NCI-H69 (cell line): Measurements from ENCODE around the gene METAP1D.
A peak's percentile ranks its signal among the peaks of the same experiment; 100 is the strongest.

Source experiments
- DNase-seq: peaks from one replicate; lab custom pipeline; 2025; lab: John Stamatoyannopoulos, UW

Gene METAP1D

DNA sequence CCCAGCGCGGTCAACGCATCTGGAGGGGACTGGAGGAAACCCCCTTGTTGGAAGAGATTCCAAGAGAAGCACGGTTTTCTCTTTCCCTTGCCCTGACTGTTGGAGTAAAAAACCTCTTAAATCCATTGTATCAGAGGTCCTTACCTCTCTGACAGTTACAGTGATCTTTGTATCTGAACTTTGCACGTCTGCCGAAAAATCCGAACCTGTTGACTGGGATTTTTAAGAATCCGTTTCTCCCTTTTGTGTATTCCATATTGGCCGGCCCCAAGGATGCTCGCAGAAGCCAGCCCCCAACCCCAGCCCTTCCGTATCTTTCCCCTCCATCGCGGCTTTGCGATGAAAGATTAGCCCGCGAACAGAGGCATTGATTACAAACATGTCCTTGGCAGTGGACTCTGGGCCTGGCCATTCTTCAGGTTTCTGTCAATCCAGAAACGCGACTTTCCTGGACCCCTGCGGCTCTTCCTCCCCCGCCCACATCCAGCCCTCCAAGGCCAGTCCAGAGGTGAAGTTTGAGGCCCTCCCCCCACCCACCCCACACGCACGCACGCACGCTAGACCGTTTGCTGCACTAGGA lies 81.0 kb downstream of the METAP1D start:
- DNase-seq = peak; percentile 44

DNA sequence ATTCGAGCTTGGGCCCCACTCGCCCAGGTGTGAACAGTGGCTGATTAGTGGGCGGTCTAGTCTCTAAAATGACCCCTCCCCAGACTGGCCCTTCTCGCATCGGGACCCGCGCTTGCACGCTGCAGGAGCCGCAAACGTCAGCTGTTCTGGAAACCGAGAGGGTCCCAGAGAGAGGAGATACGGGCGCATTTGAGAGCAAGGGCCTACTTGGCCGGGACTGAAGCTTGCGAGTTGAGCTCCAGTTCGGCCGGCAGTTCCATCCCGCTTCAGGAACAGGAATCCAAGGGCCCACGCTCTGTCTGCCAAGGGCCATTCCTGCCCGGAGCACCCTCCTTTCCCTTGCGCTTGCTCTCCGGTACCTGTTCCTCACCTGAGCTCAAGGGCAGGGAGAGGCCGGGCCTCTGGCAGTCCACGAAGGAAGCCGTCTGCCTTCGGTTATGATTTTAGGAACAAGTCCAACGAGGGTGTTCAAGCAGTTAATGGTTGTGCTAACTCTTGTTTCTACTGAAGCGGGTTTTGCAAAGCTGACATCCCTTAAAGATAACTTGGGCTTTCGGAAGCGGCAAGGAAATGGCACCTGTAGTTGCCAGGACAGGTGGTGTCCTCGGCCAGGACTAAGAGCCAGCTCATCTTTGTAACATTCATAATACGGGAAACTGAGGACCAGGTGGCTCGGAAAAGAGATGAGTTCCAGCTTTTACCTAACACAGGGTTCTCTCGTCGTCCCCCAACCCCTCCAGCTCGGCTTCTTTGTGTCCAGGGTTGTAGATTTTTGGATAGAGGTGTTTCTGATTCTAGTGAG lies 81.7 kb downstream of the METAP1D start:
- DNase-seq = peak; percentile 55

DNA sequence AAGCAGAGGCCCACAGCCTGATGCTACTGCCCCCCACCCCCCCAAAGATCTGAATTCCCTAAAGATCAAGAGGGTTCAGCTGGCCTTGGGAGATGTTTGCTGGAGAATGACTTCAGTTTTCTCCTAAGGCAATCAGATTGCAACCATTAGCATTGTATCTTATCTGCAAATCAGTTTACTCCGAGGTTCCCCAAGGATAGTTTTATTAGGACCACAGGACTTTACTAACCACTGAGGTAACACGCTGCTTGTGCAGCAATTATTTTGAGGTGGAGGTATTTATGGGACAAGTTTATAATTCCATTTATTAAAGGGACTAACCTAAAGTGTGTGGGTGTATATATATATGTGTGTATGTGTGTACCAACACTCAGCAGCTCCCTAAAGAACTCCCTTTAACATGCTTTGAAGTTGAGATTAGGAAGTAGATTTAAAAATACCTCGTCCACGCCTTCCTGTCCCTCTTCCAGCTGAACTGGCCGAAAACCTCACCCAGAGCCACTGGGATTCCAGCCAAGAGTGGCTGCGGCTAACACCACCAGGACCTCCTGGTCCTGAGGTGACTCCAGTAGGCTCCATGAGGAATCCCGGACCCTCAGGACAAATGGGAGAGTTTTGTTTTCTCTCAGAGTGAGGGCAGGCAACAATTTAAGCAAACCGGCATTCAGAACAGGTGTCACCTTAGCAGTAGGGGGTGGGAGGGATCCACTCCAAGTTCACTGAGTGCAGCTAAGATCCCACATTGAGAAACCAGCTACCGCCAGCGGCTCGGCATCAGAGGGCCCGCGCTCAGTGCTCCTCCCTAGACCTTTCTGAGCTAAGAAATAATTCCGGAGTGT lies 82.6 kb downstream of the METAP1D start:
- DNase-seq = peak; percentile 41

DNA sequence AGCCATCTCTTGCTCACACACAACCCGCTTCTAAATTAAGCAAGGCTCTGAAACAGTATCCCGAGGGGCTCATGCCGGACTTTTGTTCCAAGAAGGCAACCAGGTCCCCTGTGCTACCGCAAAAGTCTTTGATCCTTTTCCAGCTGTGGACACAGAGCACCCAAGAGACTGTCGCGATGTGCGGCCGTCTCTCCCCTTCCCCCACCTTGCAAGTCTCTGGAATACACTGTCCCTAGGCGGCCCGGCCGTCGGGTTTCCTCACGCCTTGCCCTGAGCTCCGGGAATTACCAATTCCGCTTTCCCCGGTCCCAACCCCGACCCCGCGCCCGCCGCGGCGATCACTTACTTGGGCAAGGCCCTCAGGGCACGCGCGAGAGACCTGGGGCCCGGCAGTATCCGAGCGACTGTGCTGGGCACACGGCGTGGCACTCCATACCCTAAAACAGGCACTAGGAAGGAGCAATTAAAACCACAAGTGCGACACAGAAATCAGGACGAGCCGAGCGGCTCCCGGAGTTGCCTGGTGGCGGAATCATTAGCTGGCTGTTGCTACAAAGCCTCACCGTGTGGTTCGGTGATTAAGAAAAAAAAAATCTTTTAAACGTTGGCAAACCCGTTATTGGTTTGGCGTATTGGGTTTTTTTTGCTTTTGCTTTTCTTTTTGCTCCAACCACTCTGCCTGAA lies 83.3 kb downstream of the METAP1D start:
- peak; percentile 41 for DNase-seq

DNA sequence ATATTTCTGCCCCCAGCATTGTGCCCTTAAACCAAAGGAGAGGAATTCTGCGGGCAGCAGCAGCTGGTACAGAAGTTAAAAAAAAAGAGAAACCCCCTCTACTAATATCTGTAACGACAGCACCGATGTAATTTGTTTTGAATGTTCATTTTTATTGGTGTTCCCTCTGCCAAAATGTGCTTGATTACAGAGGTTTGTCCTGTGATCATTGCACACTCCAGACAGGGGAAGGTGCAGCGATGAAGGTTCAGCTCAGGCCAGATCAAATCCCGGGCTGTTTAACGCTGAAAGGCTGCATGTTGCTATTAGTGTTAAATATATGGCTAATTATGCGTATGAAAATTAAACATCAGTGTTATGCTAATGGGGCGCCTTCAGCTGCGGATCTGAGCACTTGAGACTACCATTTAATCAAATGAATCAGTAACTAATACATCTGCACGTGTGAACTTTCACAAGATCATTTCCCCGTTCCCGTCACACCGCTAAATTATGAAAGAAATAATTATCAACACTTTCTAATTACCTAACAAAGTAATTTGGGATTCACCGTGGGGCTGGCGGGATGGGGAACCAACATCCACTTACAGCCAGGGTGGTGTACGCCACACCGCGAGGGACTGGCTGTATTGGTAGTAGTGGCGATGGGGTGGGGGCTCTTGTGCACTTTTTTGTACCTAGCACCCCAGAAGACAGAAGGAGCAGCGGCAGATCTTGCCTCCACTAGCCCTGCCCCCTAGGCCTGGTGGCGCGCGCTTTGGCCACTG lies 84.1 kb downstream of the METAP1D start:
- no peak for DNase-seq

DNA sequence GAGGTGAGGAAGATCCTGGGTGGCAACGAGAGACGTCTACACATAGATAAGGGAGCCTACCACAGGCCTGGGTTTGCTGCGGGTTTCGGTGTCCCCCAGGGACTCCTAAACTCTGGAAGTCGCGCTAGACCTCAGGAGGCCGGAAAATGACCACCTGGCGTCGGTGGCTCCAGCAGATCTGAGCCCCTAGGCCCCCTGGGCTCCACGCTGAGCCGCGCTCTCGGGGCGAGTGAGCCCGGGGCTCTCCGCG lies 84.6 kb downstream of the METAP1D start:
- peak; percentile 82 for DNase-seq

DNA sequence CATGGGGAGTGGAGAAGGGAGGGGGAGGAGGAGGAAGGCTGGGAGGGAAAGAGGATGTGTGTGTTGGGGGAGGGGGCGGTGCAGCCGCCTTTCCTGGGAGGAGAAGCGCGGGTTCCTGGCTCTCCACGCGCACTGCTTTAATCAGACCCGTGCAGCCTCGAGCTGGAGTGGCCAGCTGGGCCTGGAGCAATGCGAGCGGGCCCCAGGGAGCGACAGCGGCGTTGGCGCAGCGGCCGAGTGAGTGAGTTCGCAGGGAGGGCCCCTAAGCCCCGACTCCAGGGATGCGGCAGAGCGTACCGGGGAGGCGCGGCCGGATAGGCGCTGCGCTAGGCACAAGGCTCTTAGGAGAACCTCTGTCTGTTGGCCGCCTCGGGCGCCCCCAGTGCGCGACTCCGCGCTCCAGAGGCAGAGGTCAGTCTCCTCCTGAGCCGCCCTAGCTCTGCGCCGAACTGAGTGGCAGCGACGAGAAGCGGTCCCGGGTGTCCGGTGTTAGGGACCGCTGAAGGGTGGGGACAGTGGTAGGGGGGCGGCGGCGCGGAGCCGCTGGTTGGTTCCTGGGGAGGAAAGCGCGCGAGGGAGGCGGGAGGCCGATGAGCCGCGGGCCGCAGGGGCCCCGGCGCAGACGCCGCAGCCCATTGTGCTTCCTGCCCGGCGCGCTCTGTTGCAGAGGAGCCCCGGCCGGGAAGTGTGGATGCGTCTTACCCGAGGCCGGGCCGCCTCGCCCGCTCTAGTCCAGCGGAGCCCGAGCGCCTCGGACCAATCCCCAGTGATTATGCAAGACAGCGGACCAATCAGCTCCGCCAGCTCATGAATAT lies 85.1 kb downstream of the METAP1D start:
- DNase-seq = peak; percentile 91

DNA sequence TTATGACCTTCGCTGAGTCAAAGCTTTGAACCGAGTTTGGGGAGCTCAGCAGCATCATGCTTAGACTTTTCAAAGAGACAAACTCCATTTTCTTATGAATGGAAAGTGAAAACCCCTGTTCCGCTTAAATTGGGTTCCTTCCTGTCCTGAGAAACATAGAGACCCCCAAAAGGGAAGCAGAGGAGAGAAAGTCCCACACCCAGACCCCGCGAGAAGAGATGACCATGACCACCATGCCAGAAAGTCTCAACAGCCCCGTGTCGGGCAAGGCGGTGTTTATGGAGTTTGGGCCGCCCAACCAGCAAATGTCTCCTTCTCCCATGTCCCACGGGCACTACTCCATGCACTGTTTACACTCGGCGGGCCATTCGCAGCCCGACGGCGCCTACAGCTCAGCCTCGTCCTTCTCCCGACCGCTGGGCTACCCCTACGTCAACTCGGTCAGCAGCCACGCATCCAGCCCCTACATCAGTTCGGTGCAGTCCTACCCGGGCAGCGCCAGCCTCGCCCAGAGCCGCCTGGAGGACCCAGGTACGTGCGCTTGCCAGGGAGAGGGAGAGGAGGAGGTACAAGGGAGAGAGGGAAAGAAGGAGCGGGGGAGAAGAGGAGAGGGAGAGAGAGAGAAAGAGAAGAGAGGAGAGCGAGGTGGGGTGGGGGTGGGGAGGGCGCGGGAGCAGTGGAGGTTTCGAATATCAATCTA lies 85.9 kb downstream of the METAP1D start, which contains the start of gene DLX1:
Gene DLX1, plus strand, starts transcription at position 48 of the 700 bp plus-strand sequence. Its CDS starts 171 bp downstream, at position 219.
- peak; percentile 71 for DNase-seq

DNA sequence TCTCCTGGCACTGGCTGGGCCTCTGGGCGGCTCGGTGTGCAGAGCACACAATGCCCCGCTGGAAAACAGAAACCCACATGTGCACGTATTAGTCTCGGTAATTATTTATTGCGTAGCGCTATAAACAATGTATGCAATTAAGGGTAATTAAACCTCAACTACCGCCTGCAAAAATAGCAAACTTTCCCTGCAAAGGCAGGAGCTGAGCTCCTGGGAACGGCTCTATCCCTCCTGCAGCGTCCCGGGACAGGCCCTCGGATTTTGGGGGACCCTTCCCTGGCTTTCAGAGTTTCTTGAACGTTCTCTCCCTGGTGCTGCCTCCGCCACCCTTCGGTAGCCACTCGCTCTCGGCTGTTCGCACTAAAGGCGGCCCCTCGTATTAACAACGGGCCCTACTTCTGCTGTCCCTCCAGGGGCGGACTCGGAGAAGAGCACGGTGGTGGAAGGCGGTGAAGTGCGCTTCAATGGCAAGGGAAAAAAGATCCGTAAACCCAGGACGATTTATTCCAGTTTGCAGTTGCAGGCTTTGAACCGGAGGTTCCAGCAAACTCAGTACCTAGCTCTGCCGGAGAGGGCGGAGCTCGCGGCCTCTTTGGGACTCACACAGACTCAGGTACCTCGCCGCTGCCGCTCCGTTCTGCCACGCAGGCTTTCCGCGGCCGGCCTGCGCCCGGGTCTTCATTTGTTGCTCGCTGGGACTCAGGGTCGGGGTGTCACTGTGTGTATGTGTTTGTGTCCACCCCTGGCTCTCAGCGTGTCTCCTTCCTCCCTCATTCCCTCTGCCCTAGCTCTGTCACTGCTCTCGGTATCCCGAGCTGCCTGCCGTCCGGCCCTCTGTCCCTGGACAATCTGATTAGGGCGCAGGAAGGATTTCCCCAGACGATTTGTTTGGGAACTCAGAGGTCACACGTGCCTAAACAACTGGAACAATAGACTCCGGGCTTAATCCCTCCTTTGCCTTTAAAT lies 86.8 kb downstream of the METAP1D start:
- peak; percentile 68 for DNase-seq

DNA sequence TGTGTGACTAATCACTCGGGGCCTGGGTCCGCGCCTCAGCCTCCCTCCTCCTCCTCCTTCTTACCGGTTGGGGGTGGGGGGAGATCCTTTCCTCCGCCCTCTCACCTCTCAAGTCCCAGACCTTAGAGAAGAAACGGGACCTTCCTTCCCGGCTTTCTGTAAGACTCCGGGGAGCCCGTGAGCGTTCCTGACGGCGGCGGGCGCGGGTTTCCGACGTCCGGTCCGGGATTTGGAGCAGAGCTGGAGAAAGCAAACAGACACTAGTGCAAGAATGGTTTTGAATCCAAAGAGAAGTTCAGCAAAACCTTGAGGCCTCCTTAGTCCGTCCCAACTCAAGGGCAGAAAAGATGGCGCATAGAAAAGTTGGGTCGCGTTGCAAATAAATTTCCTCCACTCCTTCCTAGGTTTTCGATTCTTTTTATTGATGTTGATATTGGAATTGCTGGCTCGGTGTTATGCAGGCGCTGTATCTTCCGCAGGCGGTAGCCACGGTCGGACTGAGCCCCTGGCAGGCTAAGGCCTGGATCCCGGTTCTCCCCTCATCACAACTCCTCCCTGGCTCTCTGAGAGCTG lies 87.5 kb downstream of the METAP1D start:
- DNase-seq = peak; percentile 47

DNA sequence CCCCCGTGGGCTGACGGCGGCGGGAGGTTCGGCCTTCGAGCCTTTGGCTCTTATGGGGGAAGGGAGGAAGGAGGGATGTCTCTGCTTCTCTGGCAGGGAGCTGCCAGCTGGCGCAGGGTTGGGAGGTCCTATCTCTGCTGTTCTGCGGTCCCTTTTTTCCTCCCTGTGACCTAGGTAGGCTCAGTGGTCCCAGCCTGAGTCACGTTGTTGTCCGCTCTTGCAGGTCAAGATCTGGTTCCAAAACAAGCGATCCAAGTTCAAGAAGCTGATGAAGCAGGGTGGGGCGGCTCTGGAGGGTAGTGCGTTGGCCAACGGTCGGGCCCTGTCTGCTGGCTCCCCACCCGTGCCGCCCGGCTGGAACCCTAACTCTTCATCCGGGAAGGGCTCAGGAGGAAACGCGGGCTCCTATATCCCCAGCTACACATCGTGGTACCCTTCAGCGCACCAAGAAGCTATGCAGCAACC lies 88.1 kb downstream of the METAP1D start:
- DNase-seq = peak; percentile 39

DNA sequence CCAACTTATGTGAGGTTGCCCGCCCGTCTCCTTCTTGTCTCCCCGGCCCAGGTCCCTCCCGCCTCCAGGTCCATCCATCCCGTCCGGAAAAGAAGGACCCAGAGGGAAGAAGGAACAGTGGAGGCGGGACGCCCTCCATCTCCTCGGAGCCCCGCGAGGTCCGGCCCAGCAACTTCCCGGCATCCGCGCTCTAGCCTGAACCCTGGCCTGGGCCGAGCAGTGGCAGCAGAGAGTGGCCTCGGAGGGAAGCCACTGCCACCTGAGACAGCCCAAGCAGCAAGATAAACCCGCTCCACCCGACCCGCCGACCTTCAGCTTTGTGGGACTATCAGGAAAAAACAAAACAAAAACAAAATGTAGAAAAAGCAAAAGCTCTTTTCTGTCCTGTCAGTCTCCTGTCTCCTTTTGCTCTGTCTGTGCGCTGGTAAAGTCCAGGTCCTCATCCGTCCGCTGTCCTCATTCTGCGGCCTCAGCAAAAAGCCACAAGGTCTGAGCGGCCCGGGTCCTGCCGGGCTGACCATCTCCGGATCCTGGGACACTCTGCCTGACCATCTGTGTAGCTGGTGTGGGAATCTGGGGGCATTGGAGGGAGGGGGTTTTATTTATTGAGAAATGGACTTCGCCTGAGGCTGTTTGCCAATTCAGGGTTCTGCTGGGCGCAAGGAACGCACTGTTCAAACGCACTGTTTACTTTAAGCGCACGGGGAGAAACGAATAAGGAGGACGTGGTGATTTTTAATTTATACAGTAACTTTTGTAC lies 88.7 kb downstream of the METAP1D start:
- peak; percentile 36 for DNase-seq

DNA sequence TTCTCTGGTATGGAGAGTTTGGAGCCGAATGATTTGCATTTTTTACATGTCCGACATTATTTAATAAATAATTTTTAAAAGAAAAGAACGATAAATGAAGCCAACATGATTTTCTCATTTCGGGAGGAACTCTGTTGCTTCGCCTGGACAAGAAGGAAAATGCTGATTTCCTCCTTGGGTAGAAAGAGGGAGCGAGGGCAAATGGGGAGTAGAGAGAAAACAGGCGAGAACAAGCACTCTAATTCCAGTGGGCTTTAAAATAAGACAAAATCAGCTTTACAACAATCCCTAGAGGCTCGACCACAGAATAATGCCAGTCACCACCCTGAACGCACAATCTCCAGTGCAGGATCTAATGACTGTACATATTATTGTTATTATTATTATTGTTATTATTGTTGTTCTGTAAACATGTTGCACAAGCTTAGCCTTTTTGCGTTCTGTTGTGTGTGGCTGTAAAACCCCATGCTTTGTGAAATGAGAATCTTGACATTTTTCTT lies 89.3 kb downstream of the METAP1D start:
- DNase-seq = no peak

DNA sequence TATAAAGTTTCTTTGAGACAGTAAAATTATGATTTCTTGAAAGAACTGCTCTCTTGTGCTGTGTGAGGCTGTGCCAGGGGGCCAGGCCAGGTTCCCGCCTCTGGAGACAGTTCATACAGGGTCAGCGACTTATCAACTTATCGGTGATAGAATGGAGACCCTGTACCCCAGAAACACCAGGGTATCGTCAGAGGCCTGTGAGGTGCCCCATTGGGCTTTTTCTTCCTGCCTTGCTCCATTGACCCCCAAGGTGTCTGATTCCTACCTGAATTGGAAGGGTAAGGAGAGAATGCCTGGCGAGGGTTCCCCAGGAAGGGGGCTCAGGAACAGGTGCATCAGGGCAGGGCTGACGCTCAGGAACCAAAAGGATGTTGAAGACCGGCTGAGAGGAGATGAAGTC lies 89.9 kb downstream of the METAP1D start:
- no peak for DNase-seq

DNA sequence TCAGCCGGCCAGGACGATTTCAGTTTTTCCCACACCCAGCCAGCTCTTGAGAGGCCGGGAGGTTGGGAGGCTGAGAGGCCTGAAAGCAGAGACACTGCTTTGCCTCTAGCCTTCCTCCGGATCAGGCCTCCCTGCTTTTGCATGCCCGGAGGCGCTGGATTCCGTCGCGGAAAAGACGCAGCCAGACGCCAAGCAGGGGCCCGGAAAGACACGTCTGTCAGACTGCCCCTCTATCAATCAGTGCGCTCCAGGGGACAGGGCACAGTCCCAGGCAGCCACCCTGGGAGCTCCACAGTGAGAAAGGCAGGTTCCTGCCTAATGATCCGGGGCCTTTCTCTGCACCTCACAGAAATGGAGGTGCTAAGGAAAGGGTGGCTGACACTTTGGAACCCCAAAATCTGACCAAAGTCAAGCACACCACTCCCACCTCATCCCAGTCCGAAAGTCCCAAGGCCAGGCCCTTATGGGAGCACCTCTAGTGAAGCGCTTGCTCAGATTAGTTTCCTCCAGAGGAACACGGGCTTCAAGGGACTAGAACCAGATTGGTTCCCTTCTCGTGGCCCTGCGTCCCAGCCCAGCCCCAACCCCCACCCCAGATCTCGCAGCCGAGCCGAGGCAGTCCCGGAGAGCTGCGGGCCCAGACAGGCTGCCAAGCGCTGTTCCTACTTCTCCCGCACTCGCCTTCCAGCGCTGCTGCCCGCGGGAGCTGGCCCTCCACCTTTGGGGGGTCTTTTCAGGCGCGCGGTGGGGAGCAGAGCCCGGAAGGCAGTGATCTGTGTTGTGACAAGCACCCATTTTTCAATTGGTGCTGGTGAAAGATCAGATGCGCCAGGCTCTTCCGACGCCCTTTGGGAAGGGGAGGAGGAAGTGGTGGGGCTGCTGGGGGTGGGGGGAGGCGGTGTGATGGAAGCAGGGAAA lies 90.5 kb downstream of the METAP1D start:
- peak; percentile 53 for DNase-seq

DNA sequence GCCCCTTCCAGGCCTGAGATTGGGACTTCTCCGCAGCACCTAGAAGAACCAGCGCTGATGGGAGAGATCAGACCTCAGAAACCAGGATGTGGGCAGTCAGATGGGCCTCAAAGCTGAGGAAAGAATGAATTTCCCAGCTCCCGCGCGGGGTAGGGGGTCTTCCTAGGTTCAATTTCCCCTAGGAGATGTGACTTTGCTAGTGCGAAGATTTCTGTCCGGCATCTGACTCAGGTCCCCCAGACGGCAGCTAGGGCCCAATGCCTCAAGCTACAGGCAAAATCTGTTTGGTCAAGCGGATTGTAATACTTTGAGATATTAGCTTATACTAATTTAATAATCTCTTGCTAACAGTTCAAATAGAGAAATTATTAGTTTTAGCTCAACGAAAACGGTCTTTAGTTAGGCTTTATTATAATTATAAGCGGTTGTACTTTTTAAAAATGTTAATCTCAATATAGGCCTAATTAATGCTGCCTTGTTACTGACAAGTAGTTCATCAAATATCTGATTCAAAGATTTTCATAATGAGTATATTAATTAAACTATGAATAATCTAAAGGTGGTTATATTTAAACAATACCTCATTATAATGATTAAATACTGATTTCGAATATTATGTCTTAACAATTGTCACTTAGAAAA lies 91.4 kb downstream of the METAP1D start:
- peak; percentile 43 for DNase-seq
